ENCODE data around the gene CEACAM7.

- TF ChIP-seq CTCF (IDR thresholded peaks at IDR 0.05) = no peak
- TF ChIP-seq POLR2A (IDR thresholded peaks at IDR 0.05) = no peak
Observed at GRCh38 chr19:41687419-41687818, 651 bp downstream of the CEACAM7 start.
